T-helper 1 cell treated with Interleukin-12 subunit alpha and Interleukin-12 subunit beta and Interleukin-4 antibody, amounts not matched to agents 30 μg/mL and 1 μg/mL, for 36 hours (primary cell): ENCODE measurements around the gene VLDLR.
A peak's percentile ranks its signal among the peaks of the same experiment; 100 is the strongest.

Experiments
- H3K27ac Mint-ChIP-seq: one replicate; pipeline ENCODE4 v1.8.0; 2021; ENCODE audit warnings: mild to moderate bottlenecking, mixed read lengths
- H3K27me3 Mint-ChIP-seq: one replicate; pipeline ENCODE4 v1.8.0; 2021; ENCODE audit warnings: low read depth, mixed read lengths
- H3K36me3 Mint-ChIP-seq: one replicate; pipeline ENCODE4 v1.8.0; 2021; ENCODE audit warnings: low read depth, mixed read lengths
- H3K4me1 Mint-ChIP-seq: one replicate; pipeline ENCODE4 v1.8.0; 2021; ENCODE audit warnings: low read depth, mixed read lengths
- H3K4me3 Mint-ChIP-seq: one replicate; pipeline ENCODE4 v1.8.0; 2021; ENCODE audit warnings: mild to moderate bottlenecking, moderate library complexity, mixed read lengths
- H3K9me3 Mint-ChIP-seq: one replicate; pipeline ENCODE4 v1.8.0; 2021; ENCODE audit warnings: mixed read lengths

Gene VLDLR

GRCh38 chr9:2621722-2622460 is at the start of gene VLDLR:
Gene VLDLR, plus strand, starts transcription at chr9:2621787. Its CDS starts 403 bp downstream, at chr9:2622190.
- peaks cover 6% of the 10 kb centered on the region for H3K9me3 Mint-ChIP-seq
- peak within 1 kb of the TSS; percentile 93 for H3K4me3 Mint-ChIP-seq
- peaks cover 45% of the 10 kb centered on the region for H3K27me3 Mint-ChIP-seq
- H3K4me1 Mint-ChIP-seq, result peaks cover 16% of the 10 kb centered on the region
- no peaks in the 10 kb centered on the region for H3K36me3 Mint-ChIP-seq
- peak within 1 kb of the TSS; percentile 82 for H3K27ac Mint-ChIP-seq

GRCh38 chr9:2574203-2574602 is 47.4 kb upstream of the VLDLR start:
- Mint-ChIP-seq H3K4me3 (no peak overlapping the region), H3K27me3 (peaks cover 9% of the 10 kb centered on the region), H3K9me3 (no peaks in the 10 kb centered on the region), H3K27ac (no peak overlapping the region), H3K4me1 (no peaks in the 10 kb centered on the region), H3K36me3 (no peaks in the 10 kb centered on the region)

GRCh38 chr9:2576631-2577030 is 45.0 kb upstream of the VLDLR start:
- H3K9me3 Mint-ChIP-seq, result no peaks in the 10 kb centered on the region
- no peaks in the 10 kb centered on the region for H3K36me3 Mint-ChIP-seq
- no peak overlapping the region for H3K4me3 Mint-ChIP-seq
- H3K27me3 Mint-ChIP-seq, result peaks cover 9% of the 10 kb centered on the region
- H3K4me1 Mint-ChIP-seq, result no peaks in the 10 kb centered on the region
- no peak overlapping the region for H3K27ac Mint-ChIP-seq

- no peaks in the 10 kb centered on the region for H3K4me1 Mint-ChIP-seq
- peaks cover 6% of the 10 kb centered on the region for H3K9me3 Mint-ChIP-seq
- no peak overlapping the region for H3K27ac Mint-ChIP-seq
- no peaks in the 10 kb centered on the region for H3K36me3 Mint-ChIP-seq
- H3K27me3 Mint-ChIP-seq, result peaks cover 5% of the 10 kb centered on the region
- no peak overlapping the region for H3K4me3 Mint-ChIP-seq
Measured at GRCh38 chr9:2583308-2584013, 38.1 kb upstream of the VLDLR start.

- Mint-ChIP-seq H3K4me3 (no peak overlapping the region), H3K36me3 (no peaks in the 10 kb centered on the region), H3K27me3 (peaks cover 9% of the 10 kb centered on the region), H3K4me1 (no peaks in the 10 kb centered on the region), H3K27ac (no peak overlapping the region), H3K9me3 (peaks cover 11% of the 10 kb centered on the region)
Measured at GRCh38 chr9:2591967-2592366, 29.6 kb upstream of the VLDLR start.

- Mint-ChIP-seq H3K9me3 (peaks cover 11% of the 10 kb centered on the region), H3K4me3 (no peak overlapping the region), H3K4me1 (no peaks in the 10 kb centered on the region), H3K27ac (no peak overlapping the region), H3K27me3 (peaks cover 18% of the 10 kb centered on the region), H3K36me3 (no peaks in the 10 kb centered on the region)
Measured at GRCh38 chr9:2593744-2594143, 27.8 kb upstream of the VLDLR start.

- Mint-ChIP-seq H3K27me3 (peaks cover 26% of the 10 kb centered on the region), H3K4me1 (no peaks in the 10 kb centered on the region)
Measured at GRCh38 chr9:2595973-2596372, 25.6 kb upstream of the VLDLR start.

GRCh38 chr9:2597483-2597882 is 24.1 kb upstream of the VLDLR start:
- Mint-ChIP-seq H3K4me1 (no peaks in the 10 kb centered on the region), H3K4me3 (no peak overlapping the region), H3K36me3 (no peaks in the 10 kb centered on the region), H3K27me3 (peaks cover 32% of the 10 kb centered on the region), H3K27ac (no peak overlapping the region), H3K9me3 (peaks cover 7% of the 10 kb centered on the region)

More at GRCh38 chr9:2595973-2596372, 25.6 kb upstream of the VLDLR start:
- Mint-ChIP-seq H3K9me3 (peaks cover 11% of the 10 kb centered on the region), H3K27ac (no peak overlapping the region), H3K36me3 (no peaks in the 10 kb centered on the region), H3K4me3 (no peak overlapping the region)

- Mint-ChIP-seq H3K9me3 (no peaks in the 10 kb centered on the region), H3K27me3 (peaks cover 27% of the 10 kb centered on the region), H3K4me3 (no peak overlapping the region), H3K36me3 (no peaks in the 10 kb centered on the region), H3K4me1 (no peaks in the 10 kb centered on the region), H3K27ac (no peak overlapping the region)
Measured at GRCh38 chr9:2599896-2600295, 21.7 kb upstream of the VLDLR start.

- Mint-ChIP-seq H3K4me3 (no peak overlapping the region), H3K27ac (no peak overlapping the region), H3K27me3 (peaks cover 27% of the 10 kb centered on the region), H3K9me3 (no peaks in the 10 kb centered on the region), H3K36me3 (no peaks in the 10 kb centered on the region), H3K4me1 (no peaks in the 10 kb centered on the region)
Measured at GRCh38 chr9:2600307-2600706, 21.3 kb upstream of the VLDLR start.

GRCh38 chr9:2601785-2602378 is 19.7 kb upstream of the VLDLR start:
- peaks cover 23% of the 10 kb centered on the region for H3K27me3 Mint-ChIP-seq
- H3K27ac Mint-ChIP-seq, result no peak overlapping the region
- no peaks in the 10 kb centered on the region for H3K36me3 Mint-ChIP-seq

GRCh38 chr9:2602704-2603116 is 18.9 kb upstream of the VLDLR start:
- H3K27me3 Mint-ChIP-seq, result peaks cover 20% of the 10 kb centered on the region
- no peak overlapping the region for H3K4me3 Mint-ChIP-seq
- no peak overlapping the region for H3K27ac Mint-ChIP-seq
- no peaks in the 10 kb centered on the region for H3K36me3 Mint-ChIP-seq
- no peaks in the 10 kb centered on the region for H3K4me1 Mint-ChIP-seq
- H3K9me3 Mint-ChIP-seq, result no peaks in the 10 kb centered on the region

More at GRCh38 chr9:2601785-2602378, 19.7 kb upstream of the VLDLR start:
- no peaks in the 10 kb centered on the region for H3K4me1 Mint-ChIP-seq
- H3K9me3 Mint-ChIP-seq, result no peaks in the 10 kb centered on the region
- H3K4me3 Mint-ChIP-seq, result no peak overlapping the region

- no peaks in the 10 kb centered on the region for H3K4me1 Mint-ChIP-seq
- H3K36me3 Mint-ChIP-seq, result no peaks in the 10 kb centered on the region
- H3K4me3 Mint-ChIP-seq, result no peak overlapping the region
- peaks cover 19% of the 10 kb centered on the region for H3K27me3 Mint-ChIP-seq
- no peaks in the 10 kb centered on the region for H3K9me3 Mint-ChIP-seq
- H3K27ac Mint-ChIP-seq, result no peak overlapping the region
Measured at GRCh38 chr9:2603621-2604020, 18.0 kb upstream of the VLDLR start.

- H3K4me1 Mint-ChIP-seq, result no peaks in the 10 kb centered on the region
- H3K9me3 Mint-ChIP-seq, result no peaks in the 10 kb centered on the region
- peaks cover 14% of the 10 kb centered on the region for H3K27me3 Mint-ChIP-seq
- no peaks in the 10 kb centered on the region for H3K36me3 Mint-ChIP-seq
- no peak overlapping the region for H3K27ac Mint-ChIP-seq
- H3K4me3 Mint-ChIP-seq, result no peak overlapping the region
Measured at GRCh38 chr9:2605246-2605645, 16.3 kb upstream of the VLDLR start.

GRCh38 chr9:2608276-2608675 is 13.3 kb upstream of the VLDLR start:
- Mint-ChIP-seq H3K9me3 (no peaks in the 10 kb centered on the region), H3K27ac (no peak overlapping the region), H3K27me3 (peaks cover 24% of the 10 kb centered on the region), H3K4me3 (no peak overlapping the region), H3K36me3 (no peaks in the 10 kb centered on the region), H3K4me1 (no peaks in the 10 kb centered on the region)
